Fibroblast of lung (primary cell): ENCODE results near the gene PDZD2. TPM values are rescaled to one million over a fixed set of nuclear protein-coding genes. Genes with fewer than 3 reads are reported as not detected.

Source experiments
- DNase-seq, 2 donors: peaks; one replicate each; pipeline versions ENCODE4 v3.0.0 to v3.0.0-alpha.2; 2010; ENCODE audit warnings: low read depth in 2 of 2
- H2AFZ ChIP-seq: 2 replicates; pipeline ENCODE4 v1.5.1; 2012; ENCODE audit warnings: low read length, control low read depth, inconsistent platforms
- H3K27ac ChIP-seq: 2 replicates; pipeline ENCODE4 v1.5.1; 2011; ENCODE audit warnings: low read length, control low read depth; ENCODE audit not compliant: insufficient read depth
- H3K27me3 ChIP-seq: 2 replicates; pipeline ENCODE4 v1.5.1; 2011; ENCODE audit warnings: mild to moderate bottlenecking, low read length; ENCODE audit not compliant: control insufficient read depth, insufficient read depth
- H3K36me3 ChIP-seq: 2 replicates; pipeline ENCODE4 v1.5.1; 2011; ENCODE audit warnings: low read length; ENCODE audit not compliant: control insufficient read depth, insufficient read depth
- H3K4me1 ChIP-seq: 2 replicates; pipeline ENCODE4 v1.5.1; 2011; ENCODE audit warnings: low read length; ENCODE audit not compliant: control insufficient read depth, insufficient read depth; ENCODE audit errors: extremely low read depth
- H3K4me2 ChIP-seq: 2 replicates; pipeline ENCODE4 v1.5.1; 2011; ENCODE audit warnings: low read length, control low read depth; ENCODE audit not compliant: insufficient read depth; ENCODE audit errors: extremely low read depth
- H3K4me3 ChIP-seq, 4 experiments: fragments of 200-600 bp in 1 of 4; sonication (generic) in 1 of 4; replicated peaks in 1 of 4; 2 replicates each; pipeline ENCODE4 v1.5.1; 2011 to 2016; ENCODE audit warnings: low read length in 4 of 4, low read depth in 3 of 4, mild to moderate bottlenecking in 3 of 4, control low read depth in 2 of 4, inconsistent platforms in 1 of 4, mixed read lengths in 1 of 4; ENCODE audit not compliant: insufficient read depth in 1 of 4; ENCODE audit errors: control extremely low read depth in 1 of 4
- H3K79me2 ChIP-seq: 2 replicates; pipeline ENCODE4 v1.5.1; 2012; ENCODE audit warnings: mild to moderate bottlenecking, low read length, inconsistent platforms; ENCODE audit not compliant: control insufficient read depth, insufficient read depth
- H3K9ac ChIP-seq: 2 replicates; pipeline ENCODE4 v1.5.1; 2011; ENCODE audit warnings: mild to moderate bottlenecking, low read length, control low read depth; ENCODE audit not compliant: insufficient read depth
- H3K9me3 ChIP-seq: 2 replicates; pipeline ENCODE4 v1.5.1; 2012; ENCODE audit warnings: low read depth, low read length; ENCODE audit not compliant: control insufficient read depth, insufficient read depth
- H4K20me1 ChIP-seq: 2 replicates; pipeline ENCODE4 v1.5.1; 2011; ENCODE audit warnings: low read length; ENCODE audit not compliant: control insufficient read depth, insufficient read depth; ENCODE audit errors: extremely low read depth
- EZH2 ChIP-seq: IDR thresholded peaks from 2 replicates; pipeline ENCODE4 v1.5.1; 2012; ENCODE audit warnings: low read length, control low read depth, mild to moderate bottlenecking; ENCODE audit errors: missing control alignments
- polyA plus RNA-seq, 2 donors: library from polyadenylated mRNA; depleted of rRNA in 1 of 2; stranded (reverse) in 1 of 2; unstranded in 1 of 2; fragments of >200 nt; gene quantifications; 2 replicates each; pipeline ENCODE4 v1.2.1, GENCODE V29; 2011 to 2012; ENCODE audit warnings: missing spikeins in 1 of 2
- total RNA-seq: library from RNA; depleted of rRNA; stranded (reverse); fragments of >200 nt; gene quantifications from 2 replicates; pipeline ENCODE4 v1.2.1, GENCODE V29; 2014
- TF ChIP-seq, protein P1 (sequence below), 2 donors: IDR thresholded peaks in 1 of 2; conservative IDR thresholded peaks in 1 of 2; 1 replicate in 1 of 2; 2 replicates in 1 of 2; pipeline ENCODE4 v1.5.1; 2011 to 2012; ENCODE audit warnings: low read length in 2 of 2, control low read depth in 1 of 2, inconsistent platforms in 1 of 2, low read depth in 1 of 2, mild to moderate bottlenecking in 1 of 2

Gene PDZD2
- total and polyA plus RNA-seq, 2 donors (not counting 1 experiment from before 2014, with no cell fraction given) = 0.33 to 0.40 TPM

DNA sequence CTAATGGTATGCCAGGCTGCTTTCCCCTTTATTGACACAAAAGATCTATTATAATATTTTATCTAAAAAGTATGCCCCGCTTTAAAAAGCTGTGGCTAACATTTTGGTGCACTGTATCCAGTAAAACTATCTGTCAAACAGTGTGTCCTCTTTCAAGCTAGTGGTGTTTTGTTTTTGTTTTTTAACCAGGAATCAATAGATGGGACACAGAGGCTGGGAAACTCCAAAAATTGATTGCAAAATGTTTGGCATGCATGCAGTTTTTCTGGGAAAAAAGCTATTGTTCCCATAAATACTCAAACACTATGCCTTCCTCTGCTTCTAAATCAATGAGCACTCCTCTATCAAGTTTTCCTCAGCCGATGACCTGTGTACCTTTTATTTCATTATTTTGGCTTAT lies 34.3 kb upstream of the PDZD2 start:
- H3K4me2 ChIP-seq = no peak overlapping the region
- no peak overlapping the region for H2AFZ ChIP-seq
- TF ChIP-seq, protein P1, sequence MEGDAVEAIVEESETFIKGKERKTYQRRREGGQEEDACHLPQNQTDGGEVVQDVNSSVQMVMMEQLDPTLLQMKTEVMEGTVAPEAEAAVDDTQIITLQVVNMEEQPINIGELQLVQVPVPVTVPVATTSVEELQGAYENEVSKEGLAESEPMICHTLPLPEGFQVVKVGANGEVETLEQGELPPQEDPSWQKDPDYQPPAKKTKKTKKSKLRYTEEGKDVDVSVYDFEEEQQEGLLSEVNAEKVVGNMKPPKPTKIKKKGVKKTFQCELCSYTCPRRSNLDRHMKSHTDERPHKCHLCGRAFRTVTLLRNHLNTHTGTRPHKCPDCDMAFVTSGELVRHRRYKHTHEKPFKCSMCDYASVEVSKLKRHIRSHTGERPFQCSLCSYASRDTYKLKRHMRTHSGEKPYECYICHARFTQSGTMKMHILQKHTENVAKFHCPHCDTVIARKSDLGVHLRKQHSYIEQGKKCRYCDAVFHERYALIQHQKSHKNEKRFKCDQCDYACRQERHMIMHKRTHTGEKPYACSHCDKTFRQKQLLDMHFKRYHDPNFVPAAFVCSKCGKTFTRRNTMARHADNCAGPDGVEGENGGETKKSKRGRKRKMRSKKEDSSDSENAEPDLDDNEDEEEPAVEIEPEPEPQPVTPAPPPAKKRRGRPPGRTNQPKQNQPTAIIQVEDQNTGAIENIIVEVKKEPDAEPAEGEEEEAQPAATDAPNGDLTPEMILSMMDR (conservative IDR thresholded peaks at IDR 0.05 in 1 of 2, IDR thresholded peaks at IDR 0.05 in 1 of 2; ENCODE audit: low read depth in 1 of 2, low read length in 2 of 2) = no peak
- TF ChIP-seq EZH2 = no peak
- H4K20me1 ChIP-seq = no peaks in the 10 kb centered on the region
- H3K27ac ChIP-seq = no peak overlapping the region
- DNase-seq = no peak
- H3K4me3 ChIP-seq = no peak overlapping the region
- no peak overlapping the region for H3K9ac ChIP-seq
- H3K36me3 ChIP-seq = no peaks in the 10 kb centered on the region
- H3K9me3 ChIP-seq = no peaks in the 10 kb centered on the region
- H3K79me2 ChIP-seq = no peaks in the 10 kb centered on the region
- peaks cover 3% of the 10 kb centered on the region for H3K27me3 ChIP-seq
- no peaks in the 10 kb centered on the region for H3K4me1 ChIP-seq

DNA sequence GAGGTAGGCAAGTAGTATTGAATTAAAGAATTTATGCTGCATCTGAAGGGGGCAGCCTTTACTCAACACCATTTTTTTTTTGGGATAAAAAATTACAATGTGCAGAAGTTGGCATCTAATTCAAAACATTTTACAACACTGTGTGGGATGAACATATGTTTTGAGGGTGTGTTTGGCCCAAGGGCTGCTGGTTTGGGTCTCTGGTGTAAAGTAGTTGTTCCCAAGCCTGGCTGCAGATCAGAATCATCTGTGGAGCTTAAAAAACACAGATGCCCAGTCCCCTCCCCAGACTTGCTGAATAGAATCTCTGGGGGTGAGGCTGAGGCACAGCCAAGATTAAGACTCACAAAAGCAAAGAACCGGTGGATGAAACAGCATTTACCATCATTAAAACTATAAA lies 33.0 kb upstream of the PDZD2 start:
- Histone ChIP-seq H2AFZ (no peak overlapping the region), H3K4me3 (no peak overlapping the region), H3K4me1 (no peaks in the 10 kb centered on the region), H3K27me3 (no peaks in the 10 kb centered on the region), H3K9ac (no peak overlapping the region), H4K20me1 (no peaks in the 10 kb centered on the region), H3K79me2 (no peaks in the 10 kb centered on the region), H3K4me2 (no peak overlapping the region), H3K27ac (no peak overlapping the region), H3K36me3 (no peaks in the 10 kb centered on the region), H3K9me3 (no peaks in the 10 kb centered on the region)
- TF ChIP-seq, protein P1 (conservative IDR thresholded peaks at IDR 0.05 in 1 of 2, IDR thresholded peaks at IDR 0.05 in 1 of 2; ENCODE audit: low read depth in 1 of 2, low read length in 2 of 2) = no peak
- no peak for TF ChIP-seq EZH2
- no peak for DNase-seq

DNA sequence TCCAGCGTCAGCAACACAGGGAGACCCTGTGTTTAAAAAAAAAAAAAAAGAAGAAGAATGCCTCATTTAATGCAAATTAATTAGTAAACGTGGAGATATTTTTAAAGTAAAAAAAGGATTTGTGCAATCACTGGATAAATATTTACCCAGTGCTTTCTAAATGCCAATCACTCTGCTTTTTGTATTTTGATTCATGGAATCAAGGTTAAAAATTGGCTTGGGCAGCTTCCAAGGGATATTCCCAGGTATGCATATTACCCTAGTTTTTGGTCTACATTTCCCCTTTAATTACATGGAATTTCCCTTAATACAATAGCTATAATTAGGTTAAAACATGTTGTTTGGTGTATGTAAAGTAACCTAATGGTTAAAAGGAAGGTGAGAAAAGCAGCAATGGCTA lies 31.4 kb upstream of the PDZD2 start:
- Histone ChIP-seq H3K27ac (no peak overlapping the region), H3K27me3 (no peaks in the 10 kb centered on the region), H3K36me3 (no peaks in the 10 kb centered on the region), H3K4me2 (no peak overlapping the region), H3K9me3 (no peaks in the 10 kb centered on the region), H2AFZ (no peak overlapping the region), H3K9ac (no peak overlapping the region), H3K4me3 (no peak overlapping the region), H3K79me2 (no peaks in the 10 kb centered on the region), H3K4me1 (no peaks in the 10 kb centered on the region), H4K20me1 (no peaks in the 10 kb centered on the region)
- TF ChIP-seq, protein P1 (conservative IDR thresholded peaks at IDR 0.05 in 1 of 2, IDR thresholded peaks at IDR 0.05 in 1 of 2; ENCODE audit: low read depth in 1 of 2, low read length in 2 of 2) = no peak
- TF ChIP-seq EZH2 = no peak
- no peak for DNase-seq
